PC-3 (cell line): ENCODE results near the gene GDPD5. TPM values are rescaled to one million over a fixed set of nuclear protein-coding genes. Genes with fewer than 3 reads are reported as not detected.

Experiments used
- ATAC-seq: fragments of 200-7000 bp; cut with Tn5 transposase; 2 replicates; pipeline ENCODE4 v1.9.1; 2020; ENCODE audit warnings: mild to moderate bottlenecking, moderate library complexity
- BruUV-seq: library from RNA; stranded (reverse); fragments of 400-500 nt; replicated peaks from 2 replicates; lab custom pipeline; 2021; lab: Mats Ljungman, UMichigan
- CTCF ChIA-PET: fragments of 300-600 bp; sonication (Branson Sonifier 250); formaldehyde crosslinking; loops from one replicate; lab custom pipeline; 2022; ENCODE audit warnings: antibody characterized with exemption; lab: Charles Lee
- POLR2A ChIA-PET: fragments of 300-600 bp; sonication (Branson Sonifier 250); formaldehyde crosslinking; loops from one replicate; lab custom pipeline; 2022; ENCODE audit warnings: antibody characterized with exemption; ENCODE audit not compliant: unreplicated experiment; lab: Charles Lee
- DNase-seq: peaks from one replicate; pipeline ENCODE4 v3.0.0-alpha.2; 2015
- H2AFZ ChIP-seq: fragments of 300-600 bp; sonication (generic); 2 replicates; pipeline ENCODE4 v1.6.0; 2016; ENCODE audit warnings: antibody characterized with exemption, low read length
- H3F3A ChIP-seq: fragments of 300-600 bp; sonication (generic); one replicate; pipeline ENCODE4 v1.6.0; 2017; ENCODE audit warnings: antibody characterized with exemption, low read length, control low read depth, mild to moderate bottlenecking; ENCODE audit not compliant: unreplicated experiment
- H3K27ac ChIP-seq: fragments of 300-600 bp; sonication (generic); 2 replicates; pipeline ENCODE4 v1.5.1; 2016; ENCODE audit warnings: mild to moderate bottlenecking, low read length
- H3K27me3 ChIP-seq: fragments of 300-600 bp; sonication (generic); 2 replicates; pipeline ENCODE4 v1.6.1; 2016; ENCODE audit warnings: low read length, mixed read lengths
- H3K36me3 ChIP-seq: fragments of 300-600 bp; sonication (generic); 2 replicates; pipeline ENCODE4 v1.6.1; 2016; ENCODE audit warnings: low read depth, mixed run types, low read length, mixed read lengths
- H3K4me1 ChIP-seq: fragments of 300-600 bp; sonication (generic); 2 replicates; pipeline ENCODE4 v1.5.1; 2016; ENCODE audit warnings: low read length; ENCODE audit not compliant: insufficient read depth
- H3K4me2 ChIP-seq: fragments of 300-600 bp; sonication (generic); 2 replicates; pipeline ENCODE4 v1.6.0; 2016; ENCODE audit warnings: low read length
- H3K4me3 ChIP-seq: fragments of 300-600 bp; sonication (generic); 2 replicates; pipeline ENCODE4 v1.5.1; 2016; ENCODE audit warnings: mild to moderate bottlenecking, low read length, mixed read lengths
- H3K79me2 ChIP-seq: fragments of 300-600 bp; sonication (generic); 2 replicates; pipeline ENCODE4 v1.6.1; 2017; ENCODE audit warnings: low read length, mixed read lengths
- H3K9ac ChIP-seq: fragments of 300-600 bp; sonication (generic); 2 replicates; pipeline ENCODE4 v1.6.0; 2016; ENCODE audit warnings: mild to moderate bottlenecking, low read length
- H3K9me2 ChIP-seq: fragments of 300-600 bp; sonication (generic); replicated peaks from 2 replicates; pipeline ENCODE4 v1.6.1; 2016; ENCODE audit warnings: mixed run types, low read length, mixed read lengths
- H3K9me3 ChIP-seq: fragments of 300-600 bp; sonication (generic); 2 replicates; pipeline ENCODE4 v1.6.1; 2016; ENCODE audit warnings: low read length, mixed read lengths
- H4K20me1 ChIP-seq: fragments of 300-600 bp; sonication (generic); 2 replicates; pipeline ENCODE4 v1.6.1; 2016; ENCODE audit warnings: low read length, mixed read lengths
- EZH2 ChIP-seq: fragments of 300-600 bp; sonication (generic); IDR thresholded peaks from one replicate; pipeline ENCODE4 v1.6.1; 2017; ENCODE audit warnings: antibody characterized with exemption, mild to moderate bottlenecking, low read length; ENCODE audit not compliant: unreplicated experiment
- EZH2phosphoT487 ChIP-seq: fragments of 300-600 bp; sonication (generic); IDR thresholded peaks from 2 replicates; pipeline ENCODE4 v1.6.1; 2018; ENCODE audit warnings: mild to moderate bottlenecking, antibody characterized with exemption, low read length, borderline replicate concordance
- intact Hi-C: fragments of 100-400 bp; cut with micrococcal nuclease; formaldehyde crosslinking; loops from 2 replicates; pipeline ENCODE4 v1.9.0; 2023
- total RNA-seq: library from RNA; depleted of rRNA; stranded (reverse); fragments of >200 nt; gene quantifications from 2 replicates; pipeline ENCODE4 v1.2.3, GENCODE V29; 2014
- TF ChIP-seq, protein P1 (sequence below): fragments of 300-600 bp; sonication (generic); conservative IDR thresholded peaks from 2 replicates; pipeline ENCODE4 v1.5.1; 2017; ENCODE audit warnings: antibody characterized with exemption, low read depth, mild to moderate bottlenecking, low read length

GDPD5 gene
- total RNA-seq, 1 experiment from 2014 or later, result 21.4 TPM

DNA sequence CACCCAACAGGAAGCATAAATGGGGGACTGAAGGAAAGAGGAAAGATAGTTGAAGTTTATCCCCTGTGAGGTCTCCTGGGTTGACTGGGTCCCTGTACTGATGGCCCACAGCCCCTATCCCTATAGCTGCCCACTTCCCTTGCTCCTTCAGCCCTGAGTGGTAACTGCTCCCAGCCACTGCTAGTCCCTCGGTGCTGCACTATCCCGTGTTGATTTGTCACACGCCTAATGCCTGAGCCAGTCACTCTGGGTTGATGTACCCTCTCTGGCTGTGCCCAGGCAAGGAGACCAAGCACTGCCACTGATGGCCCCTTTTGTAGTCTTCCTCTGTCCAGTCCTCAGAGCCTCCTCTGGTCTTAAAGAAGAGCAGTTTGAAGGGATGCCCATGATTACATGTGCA, 9.6 kb downstream of the GDPD5 start:
- Histone ChIP-seq H3F3A (no peaks in the 10 kb centered on the region), H3K4me2 (no peak overlapping the region), H3K4me3 (no peak overlapping the region), H3K9me2 (no peaks in the 10 kb centered on the region), H2AFZ (no peak overlapping the region), H3K79me2 (no peaks in the 10 kb centered on the region), H3K27me3 (no peaks in the 10 kb centered on the region), H3K9ac (no peak overlapping the region), H3K4me1 (peaks cover 10% of the 10 kb centered on the region), H3K27ac (no peak overlapping the region), H4K20me1 (no peaks in the 10 kb centered on the region), H3K9me3 (no peaks in the 10 kb centered on the region), H3K36me3 (no peaks in the 10 kb centered on the region)
- DNase-seq (no peak), ATAC-seq (no peak)
- ChIA-PET POLR2A (no interaction called here), CTCF (no interaction called here)
- TF ChIP-seq, protein P1, sequence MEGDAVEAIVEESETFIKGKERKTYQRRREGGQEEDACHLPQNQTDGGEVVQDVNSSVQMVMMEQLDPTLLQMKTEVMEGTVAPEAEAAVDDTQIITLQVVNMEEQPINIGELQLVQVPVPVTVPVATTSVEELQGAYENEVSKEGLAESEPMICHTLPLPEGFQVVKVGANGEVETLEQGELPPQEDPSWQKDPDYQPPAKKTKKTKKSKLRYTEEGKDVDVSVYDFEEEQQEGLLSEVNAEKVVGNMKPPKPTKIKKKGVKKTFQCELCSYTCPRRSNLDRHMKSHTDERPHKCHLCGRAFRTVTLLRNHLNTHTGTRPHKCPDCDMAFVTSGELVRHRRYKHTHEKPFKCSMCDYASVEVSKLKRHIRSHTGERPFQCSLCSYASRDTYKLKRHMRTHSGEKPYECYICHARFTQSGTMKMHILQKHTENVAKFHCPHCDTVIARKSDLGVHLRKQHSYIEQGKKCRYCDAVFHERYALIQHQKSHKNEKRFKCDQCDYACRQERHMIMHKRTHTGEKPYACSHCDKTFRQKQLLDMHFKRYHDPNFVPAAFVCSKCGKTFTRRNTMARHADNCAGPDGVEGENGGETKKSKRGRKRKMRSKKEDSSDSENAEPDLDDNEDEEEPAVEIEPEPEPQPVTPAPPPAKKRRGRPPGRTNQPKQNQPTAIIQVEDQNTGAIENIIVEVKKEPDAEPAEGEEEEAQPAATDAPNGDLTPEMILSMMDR, result no peak
- TF ChIP-seq EZH2 (no peak), EZH2phosphoT487 (no peak)
- intact Hi-C loops, result no loop called here
- BruUV-seq, result no TSS peak

DNA sequence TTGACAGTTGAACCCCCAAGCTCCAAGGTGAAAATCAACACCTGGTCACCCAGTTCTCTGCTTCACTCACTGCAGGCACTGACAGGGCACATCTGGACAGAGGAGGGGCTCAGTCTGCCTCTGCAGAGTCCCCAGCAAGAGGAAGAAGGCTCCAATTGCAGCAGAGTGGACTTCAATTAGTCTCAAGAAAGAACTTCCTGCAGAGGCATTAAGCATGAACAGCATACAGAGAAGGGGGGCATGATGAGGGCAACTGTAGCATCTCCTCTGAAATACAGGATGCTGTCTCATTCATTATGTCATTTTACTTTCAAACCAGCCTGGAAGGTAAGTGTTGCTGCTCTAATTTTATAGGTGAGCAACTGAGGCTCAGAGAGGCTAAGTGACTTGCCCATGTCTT, 11.1 kb downstream of the GDPD5 start:
- Histone ChIP-seq H4K20me1 (no peaks in the 10 kb centered on the region), H2AFZ (no peak overlapping the region), H3K4me2 (no peak overlapping the region), H3K4me3 (no peak overlapping the region), H3K9me3 (no peaks in the 10 kb centered on the region), H3K79me2 (no peaks in the 10 kb centered on the region), H3K9me2 (no peaks in the 10 kb centered on the region), H3K9ac (no peak overlapping the region), H3F3A (no peaks in the 10 kb centered on the region), H3K4me1 (peaks cover 10% of the 10 kb centered on the region), H3K36me3 (no peaks in the 10 kb centered on the region), H3K27ac (no peak overlapping the region), H3K27me3 (no peaks in the 10 kb centered on the region)
- intact Hi-C loops, result no loop called here
- CTCF ChIA-PET, result no interaction called here
- DNase-seq (no peak), ATAC-seq (no peak)
- POLR2A ChIA-PET, result no interaction called here
- BruUV-seq, result no TSS peak
- TF ChIP-seq EZH2phosphoT487, result no peak

DNA sequence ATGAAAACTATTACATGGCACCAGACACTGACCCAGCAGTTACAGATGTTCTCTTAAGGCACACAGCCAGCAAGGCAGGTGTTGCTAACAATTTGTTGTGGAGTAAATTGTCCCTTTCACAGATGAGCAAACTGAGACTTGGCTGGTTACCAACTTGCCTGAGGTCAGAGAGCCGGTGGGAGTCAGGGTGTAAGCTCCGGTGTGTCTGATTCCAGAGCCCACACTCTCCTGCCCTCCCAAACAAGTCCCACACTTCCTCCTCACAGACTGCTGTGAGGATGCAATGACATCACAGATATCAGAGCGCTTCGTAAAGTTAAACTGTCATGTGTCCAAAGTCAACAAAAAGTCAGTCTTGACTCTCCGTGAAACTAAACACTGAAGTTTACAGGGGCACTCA, 12.5 kb downstream of the GDPD5 start:
- no TSS peak for BruUV-seq
- H3K4me1 ChIP-seq, result peaks cover 16% of the 10 kb centered on the region
- no peak overlapping the region for H3K4me3 ChIP-seq
- no peaks in the 10 kb centered on the region for H3F3A ChIP-seq
- H3K27ac ChIP-seq, result no peak overlapping the region
- peak overlapping the region; percentile 47 for H3K4me2 ChIP-seq
- no peaks in the 10 kb centered on the region for H3K27me3 ChIP-seq
- no peaks in the 10 kb centered on the region for H3K79me2 ChIP-seq
- peak; percentile 84 for DNase-seq
- H4K20me1 ChIP-seq, result no peaks in the 10 kb centered on the region
- TF ChIP-seq EZH2phosphoT487 (no peak), EZH2 (no peak)
- TF ChIP-seq, protein P1, result no peak
- H3K9me3 ChIP-seq, result no peaks in the 10 kb centered on the region
- ChIA-PET CTCF (no interaction called here), POLR2A (no interaction called here)
- ATAC-seq, result peak; percentile 90
- no peak overlapping the region for H2AFZ ChIP-seq
- H3K9ac ChIP-seq, result no peak overlapping the region
- no peaks in the 10 kb centered on the region for H3K36me3 ChIP-seq
- intact Hi-C loops, result no loop called here
- H3K9me2 ChIP-seq, result no peaks in the 10 kb centered on the region
